GM23338 (cell line): ENCODE measurements around the gene DRG2.

Experiments used
- CREB1 ChIP-seq: fragments of 250-450 bp; sonication (Bioruptor Pico); IDR thresholded peaks from 2 replicates; pipeline ENCODE4 v1.5.0; 2020; ENCODE audit warnings: low read depth, mild to moderate bottlenecking, moderate library complexity
- CTCF ChIP-seq, 2 experiments: fragments of 200-600 bp in 1 of 2; sonication (generic) in 1 of 2; conservative IDR thresholded peaks; 2 replicates each; pipeline versions ENCODE4 v1.5.1 to v1.6.1; 2016 to 2017; ENCODE audit warnings: antibody characterized with exemption in 2 of 2, low read depth in 2 of 2, mild to moderate bottlenecking in 2 of 2, moderate library complexity in 1 of 2
- ETS1 ChIP-seq: IDR thresholded peaks from 2 replicates; pipeline ENCODE4 v1.6.1; 2016; ENCODE audit warnings: antibody characterized with exemption
- EZH2 ChIP-seq: fragments of 200-600 bp; sonication (generic); IDR thresholded peaks from one replicate; pipeline ENCODE4 v1.8.0; 2017; ENCODE audit warnings: antibody characterized with exemption, mild to moderate bottlenecking, low read depth; ENCODE audit not compliant: unreplicated experiment
- EZH2phosphoT487 ChIP-seq: fragments of 200-600 bp; sonication (generic); IDR thresholded peaks from one replicate; pipeline ENCODE4 v1.8.1; 2018; ENCODE audit warnings: antibody characterized with exemption; ENCODE audit not compliant: unreplicated experiment
- JUNB ChIP-seq: IDR thresholded peaks from one replicate; pipeline ENCODE4 v1.6.1; 2016; ENCODE audit warnings: antibody characterized with exemption; ENCODE audit not compliant: unreplicated experiment
- NANOG ChIP-seq: IDR thresholded peaks from 2 replicates; pipeline ENCODE4 v1.6.1; 2016; ENCODE audit warnings: antibody characterized with exemption, borderline replicate concordance
- POLR2AphosphoS5 ChIP-seq: IDR thresholded peaks from 2 replicates; pipeline ENCODE4 v1.6.1; 2016; ENCODE audit warnings: antibody characterized with exemption, low read depth
- REST ChIP-seq: IDR thresholded peaks from one replicate; pipeline ENCODE4 v1.6.1; 2018; ENCODE audit warnings: antibody characterized with exemption; ENCODE audit not compliant: unreplicated experiment
- STAT1 ChIP-seq: IDR thresholded peaks from one replicate; pipeline ENCODE4 v1.6.1; 2016; ENCODE audit warnings: antibody characterized with exemption; ENCODE audit not compliant: unreplicated experiment
- ZNF114 ChIP-seq: fragments of 250-450 bp; sonication (Bioruptor Pico); IDR thresholded peaks from 2 replicates; pipeline ENCODE4 v1.5.0; 2020; ENCODE audit warnings: mild to moderate bottlenecking, moderate library complexity
- ZNF331 ChIP-seq: fragments of 250-450 bp; sonication (Bioruptor Pico); IDR thresholded peaks from 2 replicates; pipeline ENCODE4 v1.5.0; 2020; ENCODE audit warnings: low read depth, mild to moderate bottlenecking, moderate library complexity

GRCh38 chr17:18071751-18072150 lies 16.0 kb upstream of the DRG2 start:
- TF ChIP-seq CTCF (conservative IDR thresholded peaks at IDR 0.05; ENCODE audit: low read depth in 2 of 2): no peak
- no peak for TF ChIP-seq POLR2AphosphoS5
- TF ChIP-seq EZH2phosphoT487: no peak
- TF ChIP-seq EZH2: no peak
- no peak for TF ChIP-seq JUNB
- no peak for TF ChIP-seq REST
- no peak for TF ChIP-seq STAT1
- no peak for TF ChIP-seq ZNF114
- no peak for TF ChIP-seq CREB1 (CRISPR knock-in tag)
- TF ChIP-seq ZNF331: no peak
- TF ChIP-seq ETS1: no peak
- no peak for TF ChIP-seq NANOG
